Neural cell (in vitro differentiated cells): ENCODE measurements around the gene URI1. TPM values are rescaled to one million over a fixed set of nuclear protein-coding genes. Genes with fewer than 3 reads are reported as not detected.

ENCODE experiments used
- H2AFZ ChIP-seq: fragments of 200-600, 300-800 bp; sonication (generic), shearing (Covaris generic); 2 replicates; pipeline ENCODE4 v1.6.0; 2014; ENCODE audit warnings: low read depth, mild to moderate bottlenecking, antibody characterized with exemption, low read length, moderate library complexity
- H3F3A ChIP-seq: fragments of 200-600 bp; shearing (Covaris generic); 2 replicates; pipeline ENCODE4 v1.6.1; 2016; ENCODE audit warnings: mild to moderate bottlenecking, moderate library complexity, mixed read lengths, antibody characterized with exemption, low read length; ENCODE audit not compliant: insufficient read depth, poor library complexity, severe bottlenecking
- H3K27ac ChIP-seq: fragments of 200-600, 300-800 bp; sonication (generic), shearing (Covaris generic); 2 replicates; pipeline ENCODE4 v1.5.1; 2014; ENCODE audit warnings: mild to moderate bottlenecking, low read length, moderate library complexity
- H3K27me3 ChIP-seq: fragments of 300-800, 200-600 bp; sonication (generic), shearing (Covaris generic); 2 replicates; pipeline ENCODE4 v1.6.0; 2014; ENCODE audit warnings: mild to moderate bottlenecking, low read depth, low read length, moderate library complexity; ENCODE audit not compliant: insufficient read depth
- H3K36me3 ChIP-seq: fragments of 300-800, 200-600 bp; sonication (generic), shearing (Covaris generic); 2 replicates; pipeline ENCODE4 v1.5.1; 2014; ENCODE audit warnings: mild to moderate bottlenecking, antibody characterized with exemption, low read length, moderate library complexity; ENCODE audit not compliant: insufficient read depth
- H3K4me2 ChIP-seq: fragments of 300-800, 200-600 bp; sonication (generic), shearing (Covaris generic); 2 replicates; pipeline ENCODE4 v1.6.0; 2014; ENCODE audit warnings: mild to moderate bottlenecking, low read length
- H3K4me3 ChIP-seq: fragments of 300-800, 200-600 bp; sonication (generic), shearing (Covaris generic); 2 replicates; pipeline ENCODE4 v1.5.1; 2014; ENCODE audit warnings: mild to moderate bottlenecking, low read length, moderate library complexity
- H3K79me2 ChIP-seq: fragments of 200-600 bp; shearing (Covaris generic); replicated peaks from 2 replicates; pipeline ENCODE4 v1.6.0; 2014; ENCODE audit warnings: mild to moderate bottlenecking, low read length, moderate library complexity; ENCODE audit not compliant: insufficient read depth
- H3K9ac ChIP-seq: fragments of 300-800, 200-600 bp; sonication (generic), shearing (Covaris generic); 2 replicates; pipeline ENCODE4 v1.6.1; 2016; ENCODE audit warnings: mild to moderate bottlenecking, low read length, mixed read lengths
- H3K9me2 ChIP-seq: fragments of 200-600 bp; shearing (Covaris generic); 2 replicates; pipeline ENCODE4 v1.6.1; 2016; ENCODE audit warnings: mild to moderate bottlenecking, low read length, mixed read lengths; ENCODE audit not compliant: insufficient read depth
- H3K9me3 ChIP-seq: fragments of 200-600, 300-800 bp; sonication (generic), shearing (Covaris generic); 2 replicates; pipeline ENCODE4 v1.6.1; 2016; ENCODE audit warnings: mild to moderate bottlenecking, mixed run types, low read length, moderate library complexity, mixed read lengths
- H4K20me1 ChIP-seq: fragments of 200-600 bp; shearing (Covaris generic); 2 replicates; pipeline ENCODE4 v1.6.1; 2016; ENCODE audit warnings: mild to moderate bottlenecking, mixed run types; ENCODE audit not compliant: insufficient read depth
- CTCF ChIP-seq: fragments of 450-650 bp; IDR thresholded peaks from 2 replicates; pipeline ENCODE4 v1.5.1; 2014; ENCODE audit warnings: antibody characterized with exemption, mild to moderate bottlenecking, moderate library complexity; ENCODE audit not compliant: poor library complexity, severe bottlenecking
- EP300 ChIP-seq: fragments of 450-650 bp; conservative IDR thresholded peaks from 2 replicates; pipeline ENCODE4 v1.6.1; 2014; ENCODE audit warnings: antibody characterized with exemption, mild to moderate bottlenecking, moderate library complexity; ENCODE audit not compliant: poor library complexity, severe bottlenecking
- EZH2 ChIP-seq: fragments of 200-600, 300-800 bp; shearing (Covaris generic), sonication (generic); IDR thresholded peaks from 2 replicates; pipeline ENCODE4 v1.6.1; 2014; ENCODE audit warnings: antibody characterized with exemption, low read length, borderline replicate concordance, mild to moderate bottlenecking; ENCODE audit not compliant: insufficient read depth, poor library complexity, severe bottlenecking
- MXI1 ChIP-seq: fragments of 450-650 bp; conservative IDR thresholded peaks from 2 replicates; pipeline ENCODE4 v1.6.1; 2014; ENCODE audit warnings: antibody characterized with exemption, mild to moderate bottlenecking; ENCODE audit not compliant: poor library complexity, severe bottlenecking
- POLR2AphosphoS5 ChIP-seq: IDR thresholded peaks from 2 replicates; pipeline ENCODE4 v1.6.1; 2012
- RAD21 ChIP-seq: fragments of 450-650 bp; conservative IDR thresholded peaks from 2 replicates; pipeline ENCODE4 v1.6.1; 2014; ENCODE audit warnings: antibody characterized with exemption, mild to moderate bottlenecking, moderate library complexity
- REST ChIP-seq: IDR thresholded peaks from 2 replicates; pipeline ENCODE4 v1.6.1; 2012; ENCODE audit warnings: borderline replicate concordance
- SMC3 ChIP-seq: fragments of 450-650 bp; conservative IDR thresholded peaks from 2 replicates; pipeline ENCODE4 v1.6.1; 2014; ENCODE audit warnings: antibody characterized with exemption, mild to moderate bottlenecking, moderate library complexity; ENCODE audit not compliant: poor library complexity
- TAF1 ChIP-seq: IDR thresholded peaks from 2 replicates; pipeline ENCODE4 v1.6.1; 2012; ENCODE audit warnings: low read depth
- polyA plus RNA-seq: library from polyadenylated mRNA; depleted of rRNA; stranded (reverse); fragments of >200 nt; gene quantifications from 2 replicates; pipeline ENCODE4 v1.2.3, GENCODE V29; 2014

URI1 gene
- polyA plus RNA-seq, 1 donor from 2014 or later: 55.4 TPM

GRCh38 chr19:30059741-30060457 is 117.9 kb downstream of the URI1 start:
- Histone ChIP-seq H3K4me2 (peak overlapping the region; percentile 31), H3K9me3 (no peaks in the 10 kb centered on the region), H3K27me3 (no peaks in the 10 kb centered on the region), H3K9me2 (no peaks in the 10 kb centered on the region), H3K9ac (no peak overlapping the region), H3K27ac (peak overlapping the region; percentile 2), H3K4me3 (no peak overlapping the region), H3K36me3 (no peaks in the 10 kb centered on the region), H3K79me2 (no peaks in the 10 kb centered on the region), H4K20me1 (no peaks in the 10 kb centered on the region), H3F3A (peaks cover 5% of the 10 kb centered on the region), H2AFZ (no peak overlapping the region)
- TF ChIP-seq SMC3 (peak; percentile 10), POLR2AphosphoS5 (peak; percentile 10), MXI1 (no peak)

DNA sequence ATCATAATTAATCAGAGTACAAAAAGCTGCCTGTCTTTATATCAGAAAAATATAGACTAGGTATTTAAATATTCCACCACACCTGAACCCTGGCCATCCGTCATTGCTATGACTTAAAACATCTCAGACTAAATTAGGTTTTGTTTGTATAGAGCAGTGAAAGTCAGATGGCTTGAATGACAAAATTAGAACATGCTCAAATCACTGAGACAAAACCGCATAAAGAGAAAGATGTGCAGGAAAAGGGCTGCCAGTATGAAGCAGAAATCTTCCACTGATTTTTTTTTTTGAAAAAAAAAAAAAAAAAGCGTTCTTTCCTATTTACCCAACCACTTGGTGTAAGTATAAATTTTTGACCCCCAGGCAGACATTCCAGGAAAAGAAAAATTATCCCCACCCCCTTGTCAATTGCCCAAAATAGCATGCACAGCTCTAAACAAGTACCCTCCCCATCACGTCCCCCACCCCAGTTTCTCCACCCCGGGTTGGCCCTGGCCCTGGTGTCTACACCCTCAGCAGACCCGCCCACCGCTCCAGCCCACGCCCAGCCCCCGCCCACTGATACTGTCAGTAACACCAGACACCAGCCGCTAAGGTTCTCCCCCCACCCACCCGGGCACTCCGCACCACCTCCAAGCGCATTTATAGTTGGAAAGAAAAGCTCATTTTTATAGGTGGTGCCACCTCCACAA is 118.6 kb downstream of the URI1 start:
- Histone ChIP-seq H3K4me2 (peak overlapping the region; percentile 29), H4K20me1 (no peaks in the 10 kb centered on the region), H2AFZ (no peak overlapping the region), H3K79me2 (no peaks in the 10 kb centered on the region), H3K27me3 (no peaks in the 10 kb centered on the region), H3F3A (peaks cover 5% of the 10 kb centered on the region), H3K27ac (peak overlapping the region; percentile 19), H3K9me3 (no peaks in the 10 kb centered on the region), H3K9ac (no peak overlapping the region), H3K36me3 (no peaks in the 10 kb centered on the region), H3K4me3 (no peak overlapping the region), H3K9me2 (no peaks in the 10 kb centered on the region)
- TF ChIP-seq REST (no peak), TAF1 (no peak), RAD21 (no peak), SMC3 (no peak), POLR2AphosphoS5 (no peak), CTCF (no peak), MXI1 (no peak), EZH2 (no peak), EP300 (no peak)
